GM12892 (cell line): Measurements from ENCODE around the gene KLHL15.

ENCODE experiments used
- POLR2A ChIP-seq: IDR thresholded peaks from 2 replicates; pipeline ENCODE4 v1.6.1; 2011; ENCODE audit warnings: low read depth, low read length, control low read depth
- TAF1 ChIP-seq: IDR thresholded peaks from 2 replicates; pipeline ENCODE4 v1.6.1; 2011; ENCODE audit warnings: low read depth, mild to moderate bottlenecking, control low read depth, low read length, borderline replicate concordance

- TF ChIP-seq TAF1 (no peak), POLR2A (no peak)
Observed at GRCh38 chrX:23982891-23983290, 44.1 kb downstream of the KLHL15 start.
